H1 (cell line): ENCODE data around the gene MSH5. TPM values are rescaled to one million over a fixed set of nuclear protein-coding genes. Genes with fewer than 3 reads are reported as not detected.

Experiments used
- CTCF ChIA-PET: fragments of 300-600 bp; sonication (Branson Sonifier 250); formaldehyde crosslinking; loops from one replicate; lab custom pipeline; 2021; ENCODE audit not compliant: partially characterized antibody; lab: Charles Lee
- POLR2A ChIA-PET: fragments of 300-600 bp; sonication (Branson Sonifier 250); formaldehyde crosslinking; loops from one replicate; lab custom pipeline; 2021; ENCODE audit warnings: inconsistent platforms; ENCODE audit not compliant: partially characterized antibody; lab: Charles Lee
- DNase-seq, 2 experiments: peaks; one replicate each; pipeline versions ENCODE4 v3.0.0 to v3.0.0-alpha.2; 2010 to 2022; ENCODE audit warnings: low spot score in 2 of 2, low read depth in 1 of 2, mixed read lengths in 1 of 2
- FAIRE-seq: peaks from 2 replicates; lab custom pipeline; 2011; peaks lifted over from hg19 to GRCh38; lab: Jason Lieb, UNC
- H2AFZ ChIP-seq: 2 replicates; pipeline ENCODE4 v1.8.1; 2012; ENCODE audit warnings: low read length, inconsistent platforms
- H2AK5ac ChIP-seq: 2 replicates; pipeline ENCODE4 v1.6.1; 2013; ENCODE audit warnings: low read depth, low read length
- H2BK120ac ChIP-seq: replicated peaks from 2 replicates; pipeline ENCODE3; 2013; ENCODE audit warnings: low read depth, low read length, inconsistent platforms
- H2BK12ac ChIP-seq: 2 replicates; pipeline ENCODE4 v1.6.1; 2013; ENCODE audit warnings: low read depth, low read length
- H2BK15ac ChIP-seq: 2 replicates; pipeline ENCODE4 v1.6.1; 2013; ENCODE audit warnings: low read length
- H2BK20ac ChIP-seq: 2 replicates; pipeline ENCODE4 v1.6.1; 2013; ENCODE audit warnings: low read length
- H2BK5ac ChIP-seq: 2 replicates; pipeline ENCODE4 v1.6.1; 2013; ENCODE audit warnings: low read depth, low read length
- H3K14ac ChIP-seq: 2 replicates; pipeline ENCODE4 v1.6.1; 2013; ENCODE audit warnings: inconsistent platforms; ENCODE audit not compliant: insufficient read length
- H3K18ac ChIP-seq: 2 replicates; pipeline ENCODE4 v1.6.1; 2013; ENCODE audit warnings: low read length; ENCODE audit errors: extremely low read depth
- H3K23ac ChIP-seq: 2 replicates; pipeline ENCODE4 v1.6.1; 2013; ENCODE audit warnings: inconsistent platforms; ENCODE audit not compliant: insufficient read length
- H3K23me2 ChIP-seq: 2 replicates; pipeline ENCODE4 v1.6.1; 2013; ENCODE audit warnings: low read depth, low read length
- H3K27ac ChIP-seq: 2 replicates; pipeline ENCODE4 v1.6.1; 2011; ENCODE audit warnings: low read depth, low read length, inconsistent platforms
- H3K27me3 ChIP-seq, 4 experiments: replicated peaks in 1 of 4; 1 replicate in 1 of 4; 2 replicates in 3 of 4; pipeline versions ENCODE4 v1.6.1 to v1.8.1; 2011 to 2013; ENCODE audit warnings: low read length in 3 of 4, mild to moderate bottlenecking in 3 of 4, inconsistent platforms in 2 of 4, mixed read lengths in 2 of 4, moderate library complexity in 1 of 4; ENCODE audit not compliant: control insufficient read depth in 3 of 4, insufficient read depth in 3 of 4; ENCODE audit errors: extremely low read depth in 1 of 4
- H3K36me3 ChIP-seq, 4 experiments: 2 replicates each; pipeline versions ENCODE4 v1.6.1 to v1.8.1; 2011 to 2013; ENCODE audit warnings: mild to moderate bottlenecking in 4 of 4, low read length in 3 of 4, moderate library complexity in 2 of 4, control low read depth in 1 of 4, inconsistent platforms in 1 of 4; ENCODE audit not compliant: insufficient read depth in 4 of 4, control insufficient read depth in 2 of 4
- H3K4ac ChIP-seq: replicated peaks from 2 replicates; pipeline ENCODE3; 2013; ENCODE audit warnings: low read length, low read depth, mixed read lengths, inconsistent platforms; ENCODE audit not compliant: insufficient read length
- H3K4me1 ChIP-seq, 4 experiments: replicated peaks in 1 of 4; 1 replicate in 1 of 4; 2 replicates in 3 of 4; pipeline versions ENCODE4 v1.6.1 to v1.8.1; 2011 to 2013; ENCODE audit warnings: low read length in 3 of 4, inconsistent platforms in 2 of 4, mixed read lengths in 1 of 4; ENCODE audit not compliant: insufficient read depth in 4 of 4, control insufficient read depth in 3 of 4
- H3K4me2 ChIP-seq, 2 experiments: 2 replicates each; pipeline versions ENCODE4 v1.6.1 to v1.8.1; 2011 to 2013; ENCODE audit warnings: low read depth in 2 of 2, low read length in 2 of 2, control low read depth in 1 of 2, inconsistent platforms in 1 of 2, mild to moderate bottlenecking in 1 of 2; ENCODE audit not compliant: insufficient read depth in 1 of 2
- H3K4me3 ChIP-seq, 4 experiments: fragments of 200-600, 300-600 bp in 1 of 4; sonication (generic), shearing (Covaris generic), sonication (Bioruptor Twin) in 1 of 4; 2 replicates each; pipeline versions ENCODE4 v1.5.1 to v1.8.1; 2011 to 2016; ENCODE audit warnings: low read length in 4 of 4, low read depth in 3 of 4, control low read depth in 2 of 4, inconsistent platforms in 2 of 4, mild to moderate bottlenecking in 2 of 4, mixed read lengths in 1 of 4, moderate library complexity in 1 of 4; ENCODE audit not compliant: insufficient read depth in 2 of 4; ENCODE audit errors: extremely low read depth in 1 of 4
- H3K56ac ChIP-seq: replicated peaks from 2 replicates; pipeline ENCODE3; 2013; ENCODE audit warnings: low read depth, mild to moderate bottlenecking, mixed read lengths, low read length, inconsistent platforms; ENCODE audit not compliant: insufficient read length
- H3K79me1 ChIP-seq: 2 replicates; pipeline ENCODE4 v1.6.1; 2013; ENCODE audit warnings: low read depth, low read length, control low read depth
- H3K79me2 ChIP-seq, 2 experiments: 2 replicates each; pipeline versions ENCODE4 v1.6.1 to v1.8.1; 2012 to 2013; ENCODE audit warnings: low read length in 2 of 2, mild to moderate bottlenecking in 2 of 2, inconsistent platforms in 1 of 2; ENCODE audit not compliant: insufficient read depth in 2 of 2, control insufficient read depth in 1 of 2
- H3K9ac ChIP-seq, 4 experiments: replicated peaks in 1 of 4; 1 replicate in 1 of 4; 2 replicates in 3 of 4; pipeline versions ENCODE4 v1.6.1 to v1.8.1; 2011 to 2013; ENCODE audit warnings: low read depth in 3 of 4, low read length in 3 of 4, control low read depth in 2 of 4, mild to moderate bottlenecking in 2 of 4, moderate library complexity in 2 of 4, inconsistent platforms in 1 of 4; ENCODE audit errors: extremely low read depth in 1 of 4
- H3K9me3 ChIP-seq, 2 experiments: 2 replicates each; pipeline versions ENCODE4 v1.6.1 to v1.8.1; 2012 to 2013; ENCODE audit warnings: mild to moderate bottlenecking in 2 of 2, moderate library complexity in 2 of 2, control low read depth in 1 of 2, inconsistent platforms in 1 of 2, low read depth in 1 of 2, low read length in 1 of 2, mixed read lengths in 1 of 2; ENCODE audit not compliant: insufficient read depth in 2 of 2
- H4K20me1 ChIP-seq, 2 experiments: replicated peaks in 1 of 2; 2 replicates each; pipeline versions ENCODE3 to v1.8.1; 2011 to 2013; ENCODE audit warnings: inconsistent platforms in 2 of 2, low read length in 2 of 2, mild to moderate bottlenecking in 1 of 2; ENCODE audit not compliant: insufficient read depth in 2 of 2, control insufficient read depth in 1 of 2
- H4K5ac ChIP-seq: 2 replicates; pipeline ENCODE4 v1.6.1; 2013; ENCODE audit warnings: low read length, low read depth, mixed read lengths, inconsistent platforms; ENCODE audit not compliant: insufficient read length
- H4K8ac ChIP-seq: 2 replicates; pipeline ENCODE4 v1.8.0; 2013; ENCODE audit warnings: mild to moderate bottlenecking, moderate library complexity, low read length, inconsistent platforms; ENCODE audit not compliant: insufficient read depth; ENCODE audit errors: extremely low read depth
- H4K91ac ChIP-seq: replicated peaks from 2 replicates; pipeline ENCODE3; 2013; ENCODE audit warnings: low read length, mixed read lengths, inconsistent platforms; ENCODE audit not compliant: insufficient read length
- BRCA1 ChIP-seq: IDR thresholded peaks from 2 replicates; pipeline ENCODE4 v1.6.1; 2012; ENCODE audit warnings: low read depth, low read length, improper control_type of control experiment
- CEBPB ChIP-seq: IDR thresholded peaks from 2 replicates; pipeline ENCODE4 v1.6.1; 2012; ENCODE audit warnings: low read depth, low read length
- CHD1 ChIP-seq: IDR thresholded peaks from 2 replicates; pipeline ENCODE4 v1.6.1; 2012; ENCODE audit warnings: low read depth, low read length, improper control_type of control experiment
- EGR1 ChIP-seq: IDR thresholded peaks from 2 replicates; pipeline ENCODE4 v1.6.1; 2011; ENCODE audit warnings: low read depth, low read length, borderline replicate concordance
- FOSL1 ChIP-seq: IDR thresholded peaks from 2 replicates; pipeline ENCODE4 v1.6.1; 2011; ENCODE audit warnings: mild to moderate bottlenecking, low read depth, low read length, moderate library complexity; ENCODE audit not compliant: insufficient read depth
- KDM4A ChIP-seq: IDR thresholded peaks from one replicate; pipeline ENCODE4 v1.7.1; 2012; ENCODE audit warnings: low read depth, mild to moderate bottlenecking, moderate library complexity, low read length, inconsistent platforms; ENCODE audit not compliant: severe bottlenecking
- KDM5A ChIP-seq: fragments of 200-600 bp; IDR thresholded peaks from 2 replicates; pipeline ENCODE4 v1.7.1; 2012; ENCODE audit warnings: mild to moderate bottlenecking, low read length, inconsistent platforms, mixed read lengths
- POLR2A ChIP-seq, 2 experiments: IDR thresholded peaks; 1 replicate in 1 of 2; 2 replicates in 1 of 2; pipeline ENCODE4 v1.6.1; 2011; ENCODE audit warnings: low read depth in 2 of 2, low read length in 2 of 2, mild to moderate bottlenecking in 2 of 2; ENCODE audit errors: control extremely low read depth in 1 of 2
- RXRA ChIP-seq: IDR thresholded peaks from 2 replicates; pipeline ENCODE4 v1.6.1; 2011; ENCODE audit warnings: low read depth, mild to moderate bottlenecking, low read length, moderate library complexity; ENCODE audit not compliant: insufficient read depth
- SIX5 ChIP-seq: IDR thresholded peaks from 2 replicates; pipeline ENCODE4 v1.6.1; 2011; ENCODE audit warnings: mild to moderate bottlenecking, low read depth, low read length
- TAF7 ChIP-seq: optimal IDR thresholded peaks from 2 replicates; pipeline ENCODE3; 2011; ENCODE audit warnings: low read depth, mild to moderate bottlenecking, inconsistent platforms, low read length, moderate library complexity, borderline replicate concordance
- WGBS, 2 experiments: shearing (Covaris generic) in 1 of 2; methylation state at CpG; one replicate each; pipeline versions ENCODE4 v1.1.6 to v1.1.7; 2013 to 2015; ENCODE audit warnings: low lambda C conversion rate in 2 of 2, mixed read lengths in 2 of 2, inconsistent platforms in 1 of 2, low coverage in 1 of 2, missing lambda C conversion rate in 1 of 2; ENCODE audit not compliant: insufficient replicate concordance in 2 of 2, insufficient coverage in 1 of 2, insufficient read length in 1 of 2; ENCODE audit errors: extremely low coverage in 1 of 2, missing lambda C conversion rate in 1 of 2; 5-methylcytosine and 5-hydroxymethylcytosine counted together
- polyA plus RNA-seq, 7 experiments: library from polyadenylated mRNA; depleted of rRNA in 3 of 7; stranded (reverse) in 5 of 7; unstranded in 2 of 7; fragments of >200 nt in 5 of 7; fragments of 200-250 nt in 2 of 7; gene quantifications; 1 replicate in 5 of 7; 2 replicates in 1 of 7; 4 replicates in 1 of 7; pipeline versions ENCODE4 v1.2.1 to v1.2.3, GENCODE V29; 2011 to 2013; ENCODE audit warnings: missing spikeins in 2 of 7, mixed read lengths in 2 of 7
- total RNA-seq: library from RNA; stranded (reverse); fragmentation: NEBNext Ultra II Directional; extraction: Animal tissue kit (Norgen Biotek cat#: 25700); gene quantifications from 2 replicates; pipeline ENCODE4 v1.2.1, GENCODE V29; 2021

The MSH5 gene
- total and polyA plus RNA-seq, 2 of the 8 experiments (the other 6 are each of a cell fraction or from before 2014, with no cell fraction given) = 25.3 to 26.5 TPM

DNA sequence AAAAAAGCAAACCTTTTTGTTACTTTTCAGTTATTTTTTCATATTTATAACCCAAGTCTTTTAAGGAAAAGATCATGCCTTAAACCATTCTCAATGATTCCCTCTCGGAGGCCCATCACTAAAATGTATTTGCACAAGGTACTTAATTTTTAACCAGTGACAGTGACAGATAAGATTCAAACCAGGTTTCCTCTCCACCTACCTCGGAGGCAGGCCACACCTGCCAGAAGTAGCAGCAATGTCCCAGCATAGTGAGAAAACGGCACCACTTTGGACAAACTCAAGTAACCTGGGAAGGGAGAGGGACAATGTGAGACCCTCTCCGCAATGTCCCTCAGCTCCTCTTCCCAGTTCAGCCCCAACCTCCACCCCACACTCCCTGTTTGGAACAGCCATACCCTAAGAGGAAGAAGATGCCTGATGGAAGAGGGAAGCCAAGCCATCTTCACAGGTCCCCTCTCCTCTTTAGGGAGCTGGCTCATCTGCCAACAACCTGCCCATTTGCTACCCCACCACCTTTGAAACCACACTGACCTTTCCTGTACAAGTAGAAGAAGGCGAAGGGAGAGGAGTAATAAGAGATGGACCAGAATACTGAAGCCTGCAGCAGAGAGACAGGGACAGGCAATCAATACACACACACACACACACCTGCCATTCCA is 38.9 kb upstream of the MSH5 start:
- H2BK120ac ChIP-seq = no peak overlapping the region
- no peak overlapping the region for H2BK12ac ChIP-seq
- FAIRE-seq (no peak), DNase-seq (no peak)
- TF ChIP-seq POLR2A (IDR thresholded peaks at IDR 0.05; ENCODE audit: control extremely low read depth in 1 of 2, low read depth in 2 of 2, low read length in 2 of 2) (no peak), KDM4A (no peak), TAF7 (no peak), CHD1 (no peak), EGR1 (no peak), KDM5A (no peak), CEBPB (no peak), SIX5 (no peak), FOSL1 (no peak), BRCA1 (no peak), RXRA (no peak)
- H2AFZ ChIP-seq = no peak overlapping the region
- H3K36me3 ChIP-seq = peaks cover 0 to 5% (median 2%) of the 10 kb centered on the region in 4 experiments; a peak in 3 of 8 replicates
- POLR2A ChIA-PET = no interaction called here
- H3K18ac ChIP-seq = no peak overlapping the region
- H3K14ac ChIP-seq = no peak overlapping the region
- H2BK20ac ChIP-seq = no peak overlapping the region
- 92% methylated on average over 5 of the region's 5 CpGs; no CpG with 5 or more reads in 1 of the 2 experiments for whole genome bisulfite sequencing, 2 experiments
- no peaks in the 10 kb centered on the region for H3K27me3 ChIP-seq
- H4K8ac ChIP-seq = no peak overlapping the region
- H3K79me2 ChIP-seq = peaks cover 0 to 7% of the 10 kb centered on the region in 2 experiments; a peak in 2 of 4 replicates
- no peak overlapping the region for H3K4ac ChIP-seq
- no peak overlapping the region for H2AK5ac ChIP-seq
- no peak overlapping the region for H3K56ac ChIP-seq
- no peak overlapping the region; a peak in 1 of 4 replicates for H3K4me2 ChIP-seq
- no peak overlapping the region for H4K91ac ChIP-seq
- no peak overlapping the region for H2BK15ac ChIP-seq
- no peak overlapping the region for H3K4me3 ChIP-seq
- H3K23ac ChIP-seq = no peak overlapping the region
- CTCF ChIA-PET = interaction anchor here (0.9 to 3.3 kb wide), 2 partner anchors 11 to 17 kb away, joined by 3 to 20 read pairs; no protein-coding TSS in a partner anchor
- H3K27ac ChIP-seq = no peak overlapping the region
- no peaks in the 10 kb centered on the region for H3K9me3 ChIP-seq
- no peak overlapping the region for H3K9ac ChIP-seq
- H3K4me1 ChIP-seq = peaks cover 2 to 5% (median 3%) of the 10 kb centered on the region in 4 experiments; a peak in 4 of 7 replicates
- H3K23me2 ChIP-seq = peaks cover 8% of the 10 kb centered on the region; the same call in 1 of the 2 replicates
- peaks cover 6% of the 10 kb centered on the region for H3K79me1 ChIP-seq
- H4K5ac ChIP-seq = no peak overlapping the region
- H4K20me1 ChIP-seq = no peaks in the 10 kb centered on the region
- H2BK5ac ChIP-seq = no peak overlapping the region
